Ascending aorta (tissue), 2 donors: Measurements from ENCODE around the gene MRRF. TPM values are rescaled to one million over a fixed set of nuclear protein-coding genes. Genes with fewer than 3 reads are reported as not detected.

Source experiments
- DNase-seq, 2 donors: peaks; one replicate each; pipeline ENCODE4 v3.0.0-alpha.2; 2019; ENCODE audit warnings: low spot score in 2 of 2
- H3K27ac ChIP-seq, 2 donors: fragments of 200-600 bp; sonication (generic); one replicate each; pipeline ENCODE4 v1.5.1; 2016 to 2017; ENCODE audit warnings: mild to moderate bottlenecking in 1 of 2
- H3K27me3 ChIP-seq: fragments of 200-600 bp; sonication (generic); one replicate; pipeline ENCODE4 v1.5.1; 2017
- H3K36me3 ChIP-seq, 2 donors: fragments of 200-600 bp; sonication (generic); one replicate each; pipeline ENCODE4 v1.5.1; 2016
- H3K4me1 ChIP-seq, 2 donors: fragments of 200-600 bp; sonication (generic); one replicate each; pipeline ENCODE4 v1.5.1; 2016 to 2017; ENCODE audit warnings: mild to moderate bottlenecking in 1 of 2
- H3K4me3 ChIP-seq, 2 donors: fragments of 200-600 bp; sonication (generic); one replicate each; pipeline ENCODE4 v1.5.1; 2016 to 2017; ENCODE audit warnings: mild to moderate bottlenecking in 1 of 2
- H3K9me3 ChIP-seq, 2 donors: fragments of 200-600 bp; sonication (generic); one replicate each; pipeline ENCODE4 v1.5.1; 2016
- intact Hi-C: fragments of 100-400 bp; cut with DNase I; formaldehyde crosslinking; loops from one replicate; pipeline ENCODE4 v1.15.1; 2023
- total RNA-seq: library from RNA; depleted of rRNA; stranded (reverse); fragments of >200 nt; gene quantifications from one replicate; pipeline ENCODE4 v1.1.0, GENCODE V29; 2016
- TF ChIP-seq, protein P1 (sequence below), 3 experiments: fragments of 200-600 bp in 2 of 3; fragments of 450-650 bp in 1 of 3; sonication (generic) in 2 of 3; IDR thresholded peaks; one replicate each; pipeline ENCODE4 v1.5.1; 2016 to 2019; ENCODE audit warnings: antibody characterized with exemption in 3 of 3, mild to moderate bottlenecking in 1 of 3, moderate library complexity in 1 of 3

MRRF gene
- total RNA-seq, 1 donor from 2014 or later, result 16.1 TPM

DNA sequence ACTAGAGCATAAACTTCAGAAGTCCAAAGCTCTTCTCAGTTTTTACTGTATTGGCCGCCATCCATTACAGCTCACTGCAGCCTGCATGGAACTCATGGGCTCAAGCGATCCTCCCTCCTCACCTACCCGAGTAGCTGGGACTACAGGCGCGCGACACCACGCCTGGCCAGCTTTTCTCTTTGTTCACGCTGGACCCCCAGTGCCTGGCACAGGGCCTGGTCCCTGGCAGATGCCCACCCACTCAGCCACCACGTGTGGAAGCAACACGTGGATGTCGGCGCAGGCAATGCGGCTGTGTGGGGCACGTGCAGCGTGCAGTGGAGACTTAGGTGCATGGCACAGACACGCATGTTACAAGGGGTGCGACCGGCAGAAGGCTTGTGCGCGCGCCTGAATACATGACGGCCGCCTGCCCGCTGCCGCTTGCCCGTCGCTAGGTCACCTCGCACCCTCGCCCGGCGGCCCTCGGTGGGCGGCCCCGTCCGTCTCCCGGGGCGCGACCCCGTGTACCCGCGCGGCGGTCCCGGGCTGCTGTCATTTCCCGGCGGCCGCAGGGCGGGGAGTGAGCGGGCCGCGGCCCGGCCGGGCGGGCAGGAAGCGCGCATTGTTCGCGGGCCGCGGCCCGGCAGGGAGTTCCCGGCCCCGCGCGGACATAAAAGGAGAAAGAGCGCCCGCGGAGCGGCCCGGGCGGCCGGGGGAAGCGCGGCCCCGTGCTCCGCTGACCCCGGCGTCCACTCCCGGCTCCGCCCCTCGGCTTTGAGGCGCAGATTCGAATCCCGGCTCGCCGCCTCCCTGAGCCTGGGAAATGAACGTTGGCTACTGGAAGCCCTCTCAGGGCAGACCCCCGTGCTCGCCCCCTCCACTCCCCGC, 82.0 kb downstream of the MRRF start:
- H3K4me1 ChIP-seq, result peaks cover 0 to 7% of the 10 kb centered on the region in 2 donors
- peak overlapping the region; percentile 66 to 68 for H3K4me3 ChIP-seq
- TF ChIP-seq, protein P1, sequence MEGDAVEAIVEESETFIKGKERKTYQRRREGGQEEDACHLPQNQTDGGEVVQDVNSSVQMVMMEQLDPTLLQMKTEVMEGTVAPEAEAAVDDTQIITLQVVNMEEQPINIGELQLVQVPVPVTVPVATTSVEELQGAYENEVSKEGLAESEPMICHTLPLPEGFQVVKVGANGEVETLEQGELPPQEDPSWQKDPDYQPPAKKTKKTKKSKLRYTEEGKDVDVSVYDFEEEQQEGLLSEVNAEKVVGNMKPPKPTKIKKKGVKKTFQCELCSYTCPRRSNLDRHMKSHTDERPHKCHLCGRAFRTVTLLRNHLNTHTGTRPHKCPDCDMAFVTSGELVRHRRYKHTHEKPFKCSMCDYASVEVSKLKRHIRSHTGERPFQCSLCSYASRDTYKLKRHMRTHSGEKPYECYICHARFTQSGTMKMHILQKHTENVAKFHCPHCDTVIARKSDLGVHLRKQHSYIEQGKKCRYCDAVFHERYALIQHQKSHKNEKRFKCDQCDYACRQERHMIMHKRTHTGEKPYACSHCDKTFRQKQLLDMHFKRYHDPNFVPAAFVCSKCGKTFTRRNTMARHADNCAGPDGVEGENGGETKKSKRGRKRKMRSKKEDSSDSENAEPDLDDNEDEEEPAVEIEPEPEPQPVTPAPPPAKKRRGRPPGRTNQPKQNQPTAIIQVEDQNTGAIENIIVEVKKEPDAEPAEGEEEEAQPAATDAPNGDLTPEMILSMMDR (IDR thresholded peaks at IDR 0.05), result no peak
- intact Hi-C loops, result loop anchor here (5.0 kb wide), 1 partner anchor 79 kb away; no protein-coding TSS in a partner anchor
- DNase-seq, result peak in 1 of 2 donors; percentile 67
- H3K27ac ChIP-seq, result peak overlapping the region in 1 of 2 donors; percentile 39
- H3K9me3 ChIP-seq, result no peaks in the 10 kb centered on the region
- H3K36me3 ChIP-seq, result no peaks in the 10 kb centered on the region
- no peaks in the 10 kb centered on the region for H3K27me3 ChIP-seq

DNA sequence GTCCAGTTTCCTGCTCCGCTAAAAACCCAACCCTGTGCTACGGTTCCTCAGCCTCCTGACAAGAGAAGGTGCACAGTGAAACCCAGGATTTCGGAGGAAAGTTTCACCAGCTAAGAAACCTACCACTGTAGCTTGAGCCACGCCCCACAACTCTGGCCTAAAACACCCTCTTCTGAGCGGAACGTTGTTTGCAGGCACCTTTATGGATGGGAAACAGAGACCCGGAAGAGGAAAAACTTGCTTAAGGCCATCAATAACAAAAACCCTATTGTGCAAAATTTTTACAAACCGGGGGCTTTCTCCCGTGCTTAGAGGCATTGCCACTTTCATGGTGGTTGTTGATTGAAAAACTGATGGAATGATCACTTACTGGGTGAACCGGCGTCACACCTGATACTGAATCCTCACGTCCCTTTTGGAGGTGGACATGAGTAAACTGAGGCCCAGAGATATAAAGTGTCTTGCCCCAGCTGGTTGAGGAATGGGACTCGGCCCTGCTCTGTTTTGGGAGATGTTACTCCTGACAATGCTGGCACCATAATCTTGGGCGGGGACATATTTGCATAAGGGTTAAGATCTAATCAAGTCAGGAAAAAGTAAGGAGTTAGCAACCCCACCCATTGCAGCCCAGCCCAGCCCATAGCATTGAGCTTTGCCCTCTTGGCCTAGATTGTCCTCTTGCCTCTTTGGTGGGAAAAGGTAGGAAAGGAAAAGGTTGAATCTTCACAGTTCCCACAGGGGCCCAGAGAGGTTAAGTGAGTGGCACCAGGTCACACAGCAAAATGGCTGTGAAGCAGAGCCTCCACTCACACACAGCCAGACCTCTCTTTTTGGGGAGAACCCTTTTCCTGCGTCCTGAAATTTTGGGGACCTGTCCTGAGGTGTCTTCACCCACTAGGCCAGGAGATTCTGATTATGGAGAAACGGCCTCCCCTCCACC, 82.9 kb downstream of the MRRF start:
- Histone ChIP-seq H3K36me3 (no peaks in the 10 kb centered on the region), H3K4me3 (peak overlapping the region; percentile 66 to 68), H3K27ac (peak overlapping the region in 1 of 2 donors; percentile 39), H3K27me3 (no peaks in the 10 kb centered on the region), H3K4me1 (peaks cover 0 to 7% of the 10 kb centered on the region in 2 donors), H3K9me3 (no peaks in the 10 kb centered on the region)
- TF ChIP-seq, protein P1 (IDR thresholded peaks at IDR 0.05), result no peak
- no peak for DNase-seq
- intact Hi-C loops, result loop anchor here (5.0 kb wide), 1 partner anchor 80 kb away; no protein-coding TSS in a partner anchor

GRCh38 chr9:122348288-122348777, 83.7 kb downstream of the MRRF start:
- Histone ChIP-seq H3K9me3 (no peaks in the 10 kb centered on the region), H3K27ac (no peak overlapping the region), H3K4me3 (no peak overlapping the region), H3K4me1 (peaks cover 0 to 7% of the 10 kb centered on the region in 2 donors), H3K36me3 (no peaks in the 10 kb centered on the region), H3K27me3 (no peaks in the 10 kb centered on the region)
- no peak for DNase-seq
- intact Hi-C loops, result loop anchor here (5.0 kb wide), 1 partner anchor 81 kb away; no protein-coding TSS in a partner anchor
- TF ChIP-seq, protein P1 (IDR thresholded peaks at IDR 0.05), result no peak

- Histone ChIP-seq H3K9me3 (no peaks in the 10 kb centered on the region), H3K4me3 (no peak overlapping the region), H3K4me1 (peaks cover 0 to 7% of the 10 kb centered on the region in 2 donors), H3K27me3 (no peaks in the 10 kb centered on the region), H3K36me3 (no peaks in the 10 kb centered on the region), H3K27ac (no peak overlapping the region)
- intact Hi-C loops, result loop anchor here (5.0 kb wide), 1 partner anchor 81 kb away; no protein-coding TSS in a partner anchor
- TF ChIP-seq, protein P1 (IDR thresholded peaks at IDR 0.05), result no peak
- DNase-seq, result no peak
Observed at GRCh38 chr9:122348791-122349190, 84.1 kb downstream of the MRRF start.

- no peaks in the 10 kb centered on the region for H3K27me3 ChIP-seq
- TF ChIP-seq, protein P1 (IDR thresholded peaks at IDR 0.05), result no peak
- no peaks in the 10 kb centered on the region for H3K9me3 ChIP-seq
- H3K4me3 ChIP-seq, result no peak overlapping the region
- H3K4me1 ChIP-seq, result peaks cover 0 to 7% of the 10 kb centered on the region in 2 donors
- no peaks in the 10 kb centered on the region for H3K36me3 ChIP-seq
- no peak for DNase-seq
- intact Hi-C loops, result loop anchor here (5.0 kb wide), 1 partner anchor 82 kb away; no protein-coding TSS in a partner anchor
- H3K27ac ChIP-seq, result no peak overlapping the region
Observed at GRCh38 chr9:122349201-122349600, 84.5 kb downstream of the MRRF start.
